ENCODE data around the gene TNKS2.

The TNKS2 gene

GRCh38 chr10:91787810-91788209 is 10.4 kb upstream of the TNKS2 start:
- H3K4me1 ChIP-seq (ENCODE audit: control insufficient read depth in 5 of 5, insufficient read depth in 5 of 5, low read length in 5 of 5): no peaks in the 10 kb centered on the region
- no peaks in the 10 kb centered on the region for H3K9me3 ChIP-seq (ENCODE audit: control insufficient read depth in 5 of 5, low read length in 5 of 5)
- H3K27me3 ChIP-seq (ENCODE audit: control insufficient read depth in 5 of 5, insufficient read depth in 4 of 5, low read length in 5 of 5): peaks cover 0 to 3% (median 0%) of the 10 kb centered on the region in 5 donors
- no peaks in the 10 kb centered on the region for H3K36me3 ChIP-seq (ENCODE audit: control insufficient read depth in 5 of 5, insufficient read depth in 5 of 5, low read length in 5 of 5)
- no peak overlapping the region for H3K27ac ChIP-seq (ENCODE audit: low read depth, low read length)
- no peak overlapping the region for H3K4me3 ChIP-seq (ENCODE audit: low read depth in 1 of 5, low read length in 5 of 5)
- H3K9ac ChIP-seq (ENCODE audit: low read length in 5 of 5): no peak overlapping the region

GRCh38 chr10:91788527-91788926 is 9.7 kb upstream of the TNKS2 start:
- Histone ChIP-seq H3K27me3 (ENCODE audit: control insufficient read depth in 5 of 5, insufficient read depth in 4 of 5, low read length in 5 of 5) (peaks cover 0 to 3% (median 0%) of the 10 kb centered on the region in 5 donors), H3K36me3 (ENCODE audit: control insufficient read depth in 5 of 5, insufficient read depth in 5 of 5, low read length in 5 of 5) (no peaks in the 10 kb centered on the region), H3K4me3 (ENCODE audit: low read depth in 1 of 5, low read length in 5 of 5) (no peak overlapping the region), H3K4me1 (ENCODE audit: control insufficient read depth in 5 of 5, insufficient read depth in 5 of 5, low read length in 5 of 5) (no peaks in the 10 kb centered on the region), H3K27ac (ENCODE audit: low read depth, low read length) (no peak overlapping the region), H3K9me3 (ENCODE audit: control insufficient read depth in 5 of 5, low read length in 5 of 5) (no peaks in the 10 kb centered on the region), H3K9ac (ENCODE audit: low read length in 5 of 5) (no peak overlapping the region)

GRCh38 chr10:91796331-91797047 is 1.7 kb upstream of the TNKS2 start:
- Histone ChIP-seq H3K4me3 (ENCODE audit: low read depth in 1 of 5, low read length in 5 of 5) (peak overlapping the region; percentile 90 to 99 (median 97)), H3K36me3 (ENCODE audit: control insufficient read depth in 5 of 5, insufficient read depth in 5 of 5, low read length in 5 of 5) (no peaks in the 10 kb centered on the region), H3K27me3 (ENCODE audit: control insufficient read depth in 5 of 5, insufficient read depth in 4 of 5, low read length in 5 of 5) (no peaks in the 10 kb centered on the region), H3K27ac (ENCODE audit: low read depth, low read length) (no peak overlapping the region), H3K4me1 (ENCODE audit: control insufficient read depth in 5 of 5, insufficient read depth in 5 of 5, low read length in 5 of 5) (peaks cover 0 to 39% (median 31%) of the 10 kb centered on the region in 5 donors), H3K9me3 (ENCODE audit: control insufficient read depth in 5 of 5, low read length in 5 of 5) (no peaks in the 10 kb centered on the region), H3K9ac (ENCODE audit: low read length in 5 of 5) (peak overlapping the region; percentile 1 to 82 (median 58))

- H3K4me3 ChIP-seq (ENCODE audit: low read depth in 1 of 5, low read length in 5 of 5): peak overlapping the region; percentile 90 to 99 (median 97)
- H3K4me1 ChIP-seq (ENCODE audit: control insufficient read depth in 5 of 5, insufficient read depth in 5 of 5, low read length in 5 of 5): peaks cover 0 to 39% (median 31%) of the 10 kb centered on the region in 5 donors
- no peaks in the 10 kb centered on the region for H3K36me3 ChIP-seq (ENCODE audit: control insufficient read depth in 5 of 5, insufficient read depth in 5 of 5, low read length in 5 of 5)
- H3K9ac ChIP-seq (ENCODE audit: low read length in 5 of 5): peak overlapping the region in 4 of 5 donors; percentile 82 to 98 (median 93)
- no peaks in the 10 kb centered on the region for H3K27me3 ChIP-seq (ENCODE audit: control insufficient read depth in 5 of 5, insufficient read depth in 4 of 5, low read length in 5 of 5)
- H3K9me3 ChIP-seq (ENCODE audit: control insufficient read depth in 5 of 5, low read length in 5 of 5): no peaks in the 10 kb centered on the region
- peak overlapping the region; percentile 91 for H3K27ac ChIP-seq (ENCODE audit: low read depth, low read length)
Measured at GRCh38 chr10:91797048-91797690, 1.1 kb upstream of the TNKS2 start.

- Histone ChIP-seq H3K4me1 (ENCODE audit: control insufficient read depth in 5 of 5, insufficient read depth in 5 of 5, low read length in 5 of 5) (peaks cover 0 to 40% (median 31%) of the 10 kb centered on the region in 5 donors), H3K27me3 (ENCODE audit: control insufficient read depth in 5 of 5, insufficient read depth in 4 of 5, low read length in 5 of 5) (no peaks in the 10 kb centered on the region), H3K9me3 (ENCODE audit: control insufficient read depth in 5 of 5, low read length in 5 of 5) (no peaks in the 10 kb centered on the region), H3K4me3 (ENCODE audit: low read depth in 1 of 5, low read length in 5 of 5) (peak overlapping the region; percentile 94 to 99 (median 97)), H3K27ac (ENCODE audit: low read depth, low read length) (peak overlapping the region; percentile 91), H3K36me3 (ENCODE audit: control insufficient read depth in 5 of 5, insufficient read depth in 5 of 5, low read length in 5 of 5) (peaks cover 0 to 2% (median 0%) of the 10 kb centered on the region in 5 donors), H3K9ac (ENCODE audit: low read length in 5 of 5) (peak overlapping the region; percentile 91 to 99 (median 98))
Measured at GRCh38 chr10:91798649-91799611, 704 bp downstream of the TNKS2 start.

GRCh38 chr10:91799612-91799975 is 1.4 kb downstream of the TNKS2 start:
- peak overlapping the region in 4 of 5 donors; percentile 96 to 99 (median 98) for H3K9ac ChIP-seq (ENCODE audit: low read length in 5 of 5)
- H3K27ac ChIP-seq (ENCODE audit: low read depth, low read length): peak overlapping the region; percentile 91
- H3K9me3 ChIP-seq (ENCODE audit: control insufficient read depth in 5 of 5, low read length in 5 of 5): no peaks in the 10 kb centered on the region

GRCh38 chr10:91800182-91800581 is 2.0 kb downstream of the TNKS2 start:
- Histone ChIP-seq H3K27me3 (ENCODE audit: control insufficient read depth in 5 of 5, insufficient read depth in 4 of 5, low read length in 5 of 5) (no peaks in the 10 kb centered on the region), H3K4me3 (ENCODE audit: low read depth in 1 of 5, low read length in 5 of 5) (peak overlapping the region; percentile 94 to 99 (median 97)), H3K36me3 (ENCODE audit: control insufficient read depth in 5 of 5, insufficient read depth in 5 of 5, low read length in 5 of 5) (peaks cover 0 to 3% (median 2%) of the 10 kb centered on the region in 5 donors), H3K9me3 (ENCODE audit: control insufficient read depth in 5 of 5, low read length in 5 of 5) (no peaks in the 10 kb centered on the region), H3K9ac (ENCODE audit: low read length in 5 of 5) (peak overlapping the region in 3 of 5 donors; percentile 29 to 52 (median 41)), H3K27ac (ENCODE audit: low read depth, low read length) (peak overlapping the region; percentile 91), H3K4me1 (ENCODE audit: control insufficient read depth in 5 of 5, insufficient read depth in 5 of 5, low read length in 5 of 5) (peaks cover 0 to 42% (median 31%) of the 10 kb centered on the region in 5 donors)

More at GRCh38 chr10:91799612-91799975, 1.4 kb downstream of the TNKS2 start:
- H3K4me1 ChIP-seq (ENCODE audit: control insufficient read depth in 5 of 5, insufficient read depth in 5 of 5, low read length in 5 of 5): peaks cover 0 to 42% (median 31%) of the 10 kb centered on the region in 5 donors
- H3K27me3 ChIP-seq (ENCODE audit: control insufficient read depth in 5 of 5, insufficient read depth in 4 of 5, low read length in 5 of 5): no peaks in the 10 kb centered on the region
- H3K4me3 ChIP-seq (ENCODE audit: low read depth in 1 of 5, low read length in 5 of 5): peak overlapping the region; percentile 94 to 99 (median 97)
- peaks cover 0 to 2% (median 0%) of the 10 kb centered on the region in 5 donors for H3K36me3 ChIP-seq (ENCODE audit: control insufficient read depth in 5 of 5, insufficient read depth in 5 of 5, low read length in 5 of 5)

GRCh38 chr10:91800756-91801155 is 2.5 kb downstream of the TNKS2 start:
- Histone ChIP-seq H3K27me3 (ENCODE audit: control insufficient read depth in 5 of 5, insufficient read depth in 4 of 5, low read length in 5 of 5) (no peaks in the 10 kb centered on the region), H3K36me3 (ENCODE audit: control insufficient read depth in 5 of 5, insufficient read depth in 5 of 5, low read length in 5 of 5) (peaks cover 0 to 8% (median 2%) of the 10 kb centered on the region in 5 donors), H3K9ac (ENCODE audit: low read length in 5 of 5) (peak overlapping the region in 1 of 5 donors; percentile 56), H3K27ac (ENCODE audit: low read depth, low read length) (peak overlapping the region; percentile 91), H3K9me3 (ENCODE audit: control insufficient read depth in 5 of 5, low read length in 5 of 5) (no peaks in the 10 kb centered on the region), H3K4me3 (ENCODE audit: low read depth in 1 of 5, low read length in 5 of 5) (no peak overlapping the region), H3K4me1 (ENCODE audit: control insufficient read depth in 5 of 5, insufficient read depth in 5 of 5, low read length in 5 of 5) (peaks cover 0 to 42% (median 36%) of the 10 kb centered on the region in 5 donors)

- no peak overlapping the region for H3K9ac ChIP-seq (ENCODE audit: low read length in 5 of 5)
- H3K27me3 ChIP-seq (ENCODE audit: control insufficient read depth in 5 of 5, insufficient read depth in 4 of 5, low read length in 5 of 5): no peaks in the 10 kb centered on the region
- H3K9me3 ChIP-seq (ENCODE audit: control insufficient read depth in 5 of 5, low read length in 5 of 5): no peaks in the 10 kb centered on the region
- H3K4me1 ChIP-seq (ENCODE audit: control insufficient read depth in 5 of 5, insufficient read depth in 5 of 5, low read length in 5 of 5): peaks cover 0 to 25% (median 22%) of the 10 kb centered on the region in 5 donors
- peaks cover 2 to 9% (median 4%) of the 10 kb centered on the region in 5 donors for H3K36me3 ChIP-seq (ENCODE audit: control insufficient read depth in 5 of 5, insufficient read depth in 5 of 5, low read length in 5 of 5)
- no peak overlapping the region for H3K27ac ChIP-seq (ENCODE audit: low read depth, low read length)
- H3K4me3 ChIP-seq (ENCODE audit: low read depth in 1 of 5, low read length in 5 of 5): no peak overlapping the region
Measured at GRCh38 chr10:91803386-91804125, 5.3 kb downstream of the TNKS2 start.
